Measurements from ENCODE around the gene HIPK2. TPM values are rescaled to one million over a fixed set of nuclear protein-coding genes. Genes with fewer than 3 reads are reported as not detected.

HIPK2 gene
- total and polyA plus RNA-seq, 5 donors from 2014 or later = 0.44 to 17.5 (median 0.78) TPM

DNA sequence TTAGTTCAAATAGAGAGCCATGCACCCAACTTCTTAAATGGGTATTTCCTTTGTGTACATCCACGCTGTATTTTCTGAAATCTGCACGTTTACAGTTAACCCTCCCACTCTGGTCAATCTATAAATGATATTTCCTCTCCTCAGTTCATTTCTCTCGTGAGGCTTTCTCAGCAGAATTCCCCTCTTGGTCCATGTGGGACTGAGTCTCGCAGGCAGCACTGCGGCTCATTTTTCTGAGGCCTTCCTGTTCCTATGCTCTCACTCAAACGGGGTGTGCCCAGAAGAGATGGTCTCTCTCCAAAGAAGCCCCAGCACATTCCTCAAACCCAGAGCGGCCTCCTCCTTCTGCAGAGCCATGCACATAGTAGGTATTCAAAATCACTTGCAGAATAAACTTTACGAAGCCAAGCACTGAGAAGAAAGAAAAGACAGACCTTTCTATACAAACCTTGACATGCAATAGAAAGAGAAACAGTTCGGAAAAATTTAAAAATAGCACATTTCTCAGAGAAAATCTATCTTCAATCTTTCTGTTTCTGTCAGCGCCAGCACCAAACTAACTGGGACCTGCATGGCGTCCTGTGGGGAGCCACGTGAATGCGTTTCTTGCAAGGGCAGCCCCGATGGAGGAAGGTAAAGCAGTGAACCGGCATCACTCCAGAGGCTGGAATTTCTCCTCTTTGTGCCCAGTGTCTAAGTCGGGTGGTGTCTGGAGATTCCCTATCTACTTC lies 77.1 kb downstream of the HIPK2 start:
- DNase-seq (no peak), ATAC-seq (ENCODE audit: low read depth in 2 of 2) (peak in 1 of 2 donors; percentile 55)
- H3K27ac Mint-ChIP-seq = peak overlapping the region in 2 of 3 donors; percentile 16 to 25
- Histone ChIP-seq H3K27me3 (ENCODE audit: control insufficient read depth, insufficient read depth, low read length) (no peaks in the 10 kb centered on the region), H3K36me3 (ENCODE audit: control insufficient read depth, insufficient read depth, low read length) (no peaks in the 10 kb centered on the region), H3K4me1 (ENCODE audit: control insufficient read depth, insufficient read depth, low read length, poor library complexity, severe bottlenecking) (no peaks in the 10 kb centered on the region), H3K9me3 (ENCODE audit: control insufficient read depth in 2 of 2, low read length in 2 of 2) (no peaks in the 10 kb centered on the region), H3K27ac (ENCODE audit: insufficient read depth, low read length, poor library complexity, severe bottlenecking) (no peak overlapping the region), H3K4me3 (ENCODE audit: low read depth, low read length) (no peak overlapping the region)
- peaks cover 0 to 37% (median 7%) of the 10 kb centered on the region in 4 donors for H3K4me1 Mint-ChIP-seq
- peak overlapping the region in 1 of 4 donors; percentile 4 for H3K4me3 Mint-ChIP-seq
- H3K36me3 Mint-ChIP-seq = peaks cover 22% of the 10 kb centered on the region
- no peaks in the 10 kb centered on the region for H3K27me3 Mint-ChIP-seq
- peaks cover 0 to 2% (median 0%) of the 10 kb centered on the region in 7 donors for H3K9me3 Mint-ChIP-seq

DNA sequence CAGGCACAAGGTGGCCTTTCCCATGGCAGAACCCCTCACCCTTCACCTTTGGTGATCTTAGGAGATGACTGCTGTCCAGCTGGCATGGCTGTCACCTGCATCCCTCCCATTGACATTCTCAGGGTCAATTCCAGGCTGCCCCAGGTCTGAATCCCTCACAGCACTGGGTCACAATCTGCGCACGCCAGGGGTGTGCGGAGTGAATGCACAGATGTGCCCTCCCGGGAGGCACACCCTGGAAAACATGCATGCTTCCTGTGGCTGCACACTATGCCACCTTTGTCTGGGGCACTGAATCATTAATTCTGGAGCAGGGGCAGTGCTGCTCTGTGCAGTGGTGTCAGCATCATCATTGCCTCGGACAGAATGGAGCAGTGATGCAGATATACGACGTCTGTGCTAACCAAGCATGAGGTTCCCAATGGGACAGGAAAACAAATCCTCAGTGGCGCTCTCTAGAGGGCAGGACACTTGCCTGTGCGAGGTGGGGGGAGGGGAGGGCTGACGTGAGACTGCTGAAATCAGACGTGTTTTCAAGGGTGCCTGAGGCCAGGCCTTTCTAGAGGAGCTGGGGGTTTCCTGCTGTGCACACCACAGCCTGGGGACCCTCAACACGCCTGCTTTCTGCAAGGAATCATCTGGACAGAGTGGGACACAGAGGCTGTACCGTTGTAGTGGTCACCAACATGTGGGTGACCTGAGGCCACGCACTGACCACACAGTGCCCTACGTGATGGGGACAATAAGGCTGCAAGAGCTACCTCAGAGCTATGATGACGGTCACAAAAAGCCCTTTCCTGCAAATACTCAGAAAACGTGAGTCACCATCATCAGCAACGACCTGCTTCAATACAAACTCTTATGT lies 77.9 kb downstream of the HIPK2 start:
- no peaks in the 10 kb centered on the region for H3K4me1 ChIP-seq (ENCODE audit: control insufficient read depth, insufficient read depth, low read length, poor library complexity, severe bottlenecking)
- H3K27ac ChIP-seq (ENCODE audit: insufficient read depth, low read length, poor library complexity, severe bottlenecking) = no peak overlapping the region
- no peaks in the 10 kb centered on the region for H3K9me3 ChIP-seq (ENCODE audit: control insufficient read depth in 2 of 2, low read length in 2 of 2)
- H3K36me3 Mint-ChIP-seq = peaks cover 27% of the 10 kb centered on the region
- peak; percentile 36 to 54 for ATAC-seq (ENCODE audit: low read depth in 2 of 2)
- H3K27ac Mint-ChIP-seq = no peak overlapping the region
- peak overlapping the region in 2 of 4 donors; percentile 4 to 33 for H3K4me3 Mint-ChIP-seq
- H3K9me3 Mint-ChIP-seq = peaks cover 0 to 2% (median 0%) of the 10 kb centered on the region in 7 donors
- no peaks in the 10 kb centered on the region for H3K27me3 ChIP-seq (ENCODE audit: control insufficient read depth, insufficient read depth, low read length)
- peaks cover 0 to 35% (median 7%) of the 10 kb centered on the region in 4 donors for H3K4me1 Mint-ChIP-seq
- peak in 1 of 3 donors; percentile 50 for DNase-seq
- no peak overlapping the region for H3K4me3 ChIP-seq (ENCODE audit: low read depth, low read length)
- no peaks in the 10 kb centered on the region for H3K27me3 Mint-ChIP-seq
- no peaks in the 10 kb centered on the region for H3K36me3 ChIP-seq (ENCODE audit: control insufficient read depth, insufficient read depth, low read length)

DNA sequence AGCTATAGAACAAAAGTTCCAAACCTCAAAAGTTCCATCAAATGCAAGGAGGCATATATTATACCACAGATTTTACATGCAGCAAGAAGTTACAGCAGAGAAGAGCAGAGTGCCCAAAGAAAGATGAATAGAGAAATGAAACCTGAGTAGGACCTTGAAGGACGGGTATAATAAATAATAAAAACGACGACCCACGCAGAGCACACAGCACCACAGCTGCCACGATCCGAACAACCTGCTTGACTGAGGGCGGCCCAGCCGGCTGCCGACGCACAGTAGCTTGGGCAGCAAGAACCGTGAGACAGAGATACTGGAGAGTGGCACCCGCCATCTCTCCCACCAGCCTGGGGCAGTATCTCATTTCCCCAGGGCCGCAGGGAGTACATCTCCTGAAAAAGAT lies 79.0 kb downstream of the HIPK2 start:
- no peaks in the 10 kb centered on the region for H3K27me3 Mint-ChIP-seq
- no peaks in the 10 kb centered on the region for H3K9me3 ChIP-seq (ENCODE audit: control insufficient read depth in 2 of 2, low read length in 2 of 2)
- no peak overlapping the region for H3K4me3 Mint-ChIP-seq
- no peak overlapping the region for H3K4me3 ChIP-seq (ENCODE audit: low read depth, low read length)
- H3K4me1 ChIP-seq (ENCODE audit: control insufficient read depth, insufficient read depth, low read length, poor library complexity, severe bottlenecking) = no peaks in the 10 kb centered on the region
- ATAC-seq (ENCODE audit: low read depth in 2 of 2) (no peak), DNase-seq (no peak)
- peaks cover 0 to 32% (median 8%) of the 10 kb centered on the region in 4 donors for H3K4me1 Mint-ChIP-seq
- no peak overlapping the region for H3K27ac Mint-ChIP-seq
- H3K36me3 Mint-ChIP-seq = peaks cover 35% of the 10 kb centered on the region
- peaks cover 3% of the 10 kb centered on the region for H3K36me3 ChIP-seq (ENCODE audit: control insufficient read depth, insufficient read depth, low read length)
- H3K27me3 ChIP-seq (ENCODE audit: control insufficient read depth, insufficient read depth, low read length) = no peaks in the 10 kb centered on the region
- no peaks in the 10 kb centered on the region for H3K9me3 Mint-ChIP-seq
- no peak overlapping the region for H3K27ac ChIP-seq (ENCODE audit: insufficient read depth, low read length, poor library complexity, severe bottlenecking)

DNA sequence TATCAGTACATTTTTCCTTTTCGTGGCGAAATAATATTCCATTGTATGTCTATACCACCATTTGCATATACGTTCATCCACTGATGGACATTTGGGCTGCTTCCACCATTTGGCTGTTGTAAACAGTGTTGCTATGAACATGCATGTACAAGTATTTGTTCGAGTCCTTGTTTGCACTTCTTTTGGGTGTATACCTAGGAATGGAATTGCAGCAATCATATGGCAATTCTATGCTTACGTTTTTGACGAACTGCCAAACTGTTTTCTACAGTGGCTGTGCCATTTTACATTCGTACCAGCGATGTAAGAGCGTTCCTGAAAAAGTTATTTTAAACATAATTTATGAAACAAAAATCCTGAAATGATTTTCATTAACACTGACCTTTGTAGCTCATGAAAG lies 79.5 kb downstream of the HIPK2 start:
- no peak overlapping the region for H3K4me3 Mint-ChIP-seq
- ATAC-seq (ENCODE audit: low read depth in 2 of 2) (no peak), DNase-seq (no peak)
- Histone ChIP-seq H3K27ac (ENCODE audit: insufficient read depth, low read length, poor library complexity, severe bottlenecking) (no peak overlapping the region), H3K36me3 (ENCODE audit: control insufficient read depth, insufficient read depth, low read length) (peaks cover 4% of the 10 kb centered on the region), H3K4me1 (ENCODE audit: control insufficient read depth, insufficient read depth, low read length, poor library complexity, severe bottlenecking) (no peaks in the 10 kb centered on the region), H3K4me3 (ENCODE audit: low read depth, low read length) (no peak overlapping the region), H3K9me3 (ENCODE audit: control insufficient read depth in 2 of 2, low read length in 2 of 2) (no peaks in the 10 kb centered on the region), H3K27me3 (ENCODE audit: control insufficient read depth, insufficient read depth, low read length) (no peaks in the 10 kb centered on the region)
- H3K27ac Mint-ChIP-seq = no peak overlapping the region
- H3K27me3 Mint-ChIP-seq = no peaks in the 10 kb centered on the region
- peaks cover 35% of the 10 kb centered on the region for H3K36me3 Mint-ChIP-seq
- no peaks in the 10 kb centered on the region for H3K9me3 Mint-ChIP-seq
- peaks cover 0 to 32% (median 8%) of the 10 kb centered on the region in 4 donors for H3K4me1 Mint-ChIP-seq

DNA sequence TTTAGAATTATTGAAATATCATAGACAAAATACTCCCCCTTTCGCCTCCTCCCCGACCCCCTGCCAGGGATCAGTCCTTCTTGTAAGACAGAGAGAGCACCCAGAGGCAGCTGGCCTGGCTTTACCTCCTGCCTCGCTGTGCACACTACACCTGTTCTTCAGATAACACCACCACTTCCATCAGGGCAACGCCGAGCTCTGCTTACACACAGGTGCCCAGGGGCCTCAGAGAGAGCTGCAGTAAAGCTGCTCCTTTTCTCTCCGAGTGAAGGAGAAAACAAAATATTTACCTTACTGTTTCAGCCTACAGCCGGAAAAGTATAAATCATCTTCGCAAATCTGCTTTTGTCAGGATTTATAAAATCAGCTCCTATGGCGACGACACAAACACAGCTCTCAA lies 80.7 kb downstream of the HIPK2 start:
- DNase-seq = no peak
- Histone ChIP-seq H3K27me3 (ENCODE audit: control insufficient read depth, insufficient read depth, low read length) (no peaks in the 10 kb centered on the region), H3K4me1 (ENCODE audit: control insufficient read depth, insufficient read depth, low read length, poor library complexity, severe bottlenecking) (no peaks in the 10 kb centered on the region), H3K36me3 (ENCODE audit: control insufficient read depth, insufficient read depth, low read length) (peaks cover 4% of the 10 kb centered on the region), H3K9me3 (ENCODE audit: control insufficient read depth in 2 of 2, low read length in 2 of 2) (no peaks in the 10 kb centered on the region), H3K4me3 (ENCODE audit: low read depth, low read length) (no peak overlapping the region), H3K27ac (ENCODE audit: insufficient read depth, low read length, poor library complexity, severe bottlenecking) (no peak overlapping the region)
- Mint-ChIP-seq H3K4me3 (no peak overlapping the region), H3K27me3 (no peaks in the 10 kb centered on the region), H3K27ac (peak overlapping the region in 1 of 3 donors; percentile 29), H3K9me3 (no peaks in the 10 kb centered on the region), H3K4me1 (peaks cover 0 to 32% (median 4%) of the 10 kb centered on the region in 4 donors), H3K36me3 (peaks cover 38% of the 10 kb centered on the region)
- ATAC-seq (ENCODE audit: low read depth in 2 of 2) = no peak

DNA sequence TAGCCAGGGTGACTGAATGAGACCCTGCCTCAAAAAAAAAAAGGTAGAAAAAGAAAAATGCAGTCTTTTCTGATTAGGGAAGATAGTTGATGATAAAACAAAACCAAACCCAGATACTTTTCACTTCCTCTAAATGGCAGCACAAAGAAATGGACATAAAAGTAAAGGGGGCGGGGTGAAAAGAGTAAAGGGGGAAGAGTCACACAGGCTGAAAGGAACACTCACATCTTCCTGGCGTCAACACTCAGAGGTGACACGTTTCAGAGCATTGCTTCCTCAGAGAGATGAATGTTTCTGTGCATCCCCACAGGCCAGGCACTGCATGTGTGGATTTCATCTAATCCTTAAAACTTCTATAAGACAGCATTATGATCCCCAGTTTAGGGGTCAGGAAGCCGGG lies 81.2 kb downstream of the HIPK2 start:
- no peak overlapping the region for H3K4me3 Mint-ChIP-seq
- H3K27me3 Mint-ChIP-seq = no peaks in the 10 kb centered on the region
- H3K27ac ChIP-seq (ENCODE audit: insufficient read depth, low read length, poor library complexity, severe bottlenecking) = no peak overlapping the region
- H3K4me1 Mint-ChIP-seq = peaks cover 0 to 32% (median 4%) of the 10 kb centered on the region in 4 donors
- peaks cover 36% of the 10 kb centered on the region for H3K36me3 Mint-ChIP-seq
- no peaks in the 10 kb centered on the region for H3K9me3 Mint-ChIP-seq
- no peaks in the 10 kb centered on the region for H3K27me3 ChIP-seq (ENCODE audit: control insufficient read depth, insufficient read depth, low read length)
- H3K36me3 ChIP-seq (ENCODE audit: control insufficient read depth, insufficient read depth, low read length) = peaks cover 4% of the 10 kb centered on the region
- DNase-seq = peak in 1 of 3 donors; percentile 26
- H3K9me3 ChIP-seq (ENCODE audit: control insufficient read depth in 2 of 2, low read length in 2 of 2) = no peaks in the 10 kb centered on the region
- H3K4me1 ChIP-seq (ENCODE audit: control insufficient read depth, insufficient read depth, low read length, poor library complexity, severe bottlenecking) = no peaks in the 10 kb centered on the region
- peak overlapping the region in 1 of 3 donors; percentile 65 for H3K27ac Mint-ChIP-seq
- H3K4me3 ChIP-seq (ENCODE audit: low read depth, low read length) = no peak overlapping the region
- no peak for ATAC-seq (ENCODE audit: low read depth in 2 of 2)

DNA sequence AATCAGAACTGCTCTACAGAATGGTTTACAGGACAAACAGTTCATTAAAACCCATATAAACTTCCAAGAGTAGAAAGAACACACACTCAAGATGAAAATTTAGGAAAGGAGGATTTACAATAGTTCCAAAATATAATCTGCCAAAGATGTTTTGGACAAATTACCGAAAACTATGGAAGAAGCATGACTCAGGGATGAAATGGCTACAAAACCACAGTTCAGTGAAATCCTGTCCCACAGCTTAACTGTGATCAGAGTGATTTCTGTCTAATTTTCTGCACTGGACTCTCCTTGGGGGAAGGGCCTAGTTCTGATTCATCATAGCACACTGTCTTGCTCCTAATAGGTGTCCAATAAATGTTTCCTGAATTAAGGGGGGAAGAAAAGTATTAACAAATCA lies 82.2 kb downstream of the HIPK2 start:
- H3K4me1 Mint-ChIP-seq = peaks cover 0 to 25% (median 4%) of the 10 kb centered on the region in 4 donors
- H3K27ac Mint-ChIP-seq = peak overlapping the region in 1 of 3 donors; percentile 50

More for the DNA sequence above, 82.2 kb downstream of the HIPK2 start:
- Mint-ChIP-seq H3K36me3 (peaks cover 34% of the 10 kb centered on the region), H3K9me3 (peaks cover 0 to 1% (median 0%) of the 10 kb centered on the region in 7 donors), H3K27me3 (no peaks in the 10 kb centered on the region), H3K4me3 (no peak overlapping the region)
- Histone ChIP-seq H3K27ac (ENCODE audit: insufficient read depth, low read length, poor library complexity, severe bottlenecking) (no peak overlapping the region), H3K9me3 (ENCODE audit: control insufficient read depth in 2 of 2, low read length in 2 of 2) (no peaks in the 10 kb centered on the region), H3K36me3 (ENCODE audit: control insufficient read depth, insufficient read depth, low read length) (peaks cover 4% of the 10 kb centered on the region), H3K27me3 (ENCODE audit: control insufficient read depth, insufficient read depth, low read length) (no peaks in the 10 kb centered on the region), H3K4me1 (ENCODE audit: control insufficient read depth, insufficient read depth, low read length, poor library complexity, severe bottlenecking) (no peaks in the 10 kb centered on the region), H3K4me3 (ENCODE audit: low read depth, low read length) (no peak overlapping the region)
- DNase-seq (no peak), ATAC-seq (ENCODE audit: low read depth in 2 of 2) (no peak)
